A673 (cell line): ENCODE data around the gene ATG16L2. TPM values are rescaled to one million over a fixed set of nuclear protein-coding genes. Genes with fewer than 3 reads are reported as not detected.

Source experiments
- BruUV-seq: library from RNA; stranded (reverse); fragments of 400-500 nt; replicated peaks from 2 replicates; lab custom pipeline; 2021; lab: Mats Ljungman, UMichigan
- CTCF ChIA-PET: fragments of 300-600 bp; sonication (Branson Sonifier 250); formaldehyde crosslinking; loops from one replicate; lab custom pipeline; 2022; ENCODE audit warnings: antibody characterized with exemption; lab: Charles Lee
- POLR2A ChIA-PET: fragments of 300-600 bp; sonication (Branson Sonifier 250); formaldehyde crosslinking; loops from one replicate; lab custom pipeline; 2022; ENCODE audit warnings: antibody characterized with exemption; ENCODE audit not compliant: low non-redundant PET; lab: Charles Lee
- DNase-seq: peaks from one replicate; pipeline ENCODE4 v3.0.0-alpha.2; 2015; ENCODE audit warnings: low spot score
- H3K27ac ChIP-seq: fragments of 200-600 bp; sonication (generic); 2 replicates; pipeline ENCODE4 v1.5.1; 2016; ENCODE audit warnings: mixed run types, low read depth, mild to moderate bottlenecking, mixed read lengths, antibody characterized with exemption, low read length; ENCODE audit not compliant: poor library complexity, severe bottlenecking
- H3K27me3 ChIP-seq: fragments of 200-600 bp; sonication (generic); replicated peaks from 2 replicates; pipeline ENCODE4 v1.6.1; 2017; ENCODE audit warnings: mixed run types, low read depth, mild to moderate bottlenecking, mixed read lengths, antibody characterized with exemption, low read length; ENCODE audit not compliant: insufficient read depth, poor library complexity
- H3K36me3 ChIP-seq: fragments of 200-600 bp; sonication (generic); 2 replicates; pipeline ENCODE4 v1.6.1; 2016; ENCODE audit warnings: mixed run types, mild to moderate bottlenecking, mixed read lengths, antibody characterized with exemption, low read length; ENCODE audit not compliant: insufficient read depth, poor library complexity, severe bottlenecking
- H3K4me1 ChIP-seq: fragments of 200-600 bp; sonication (generic); 2 replicates; pipeline ENCODE4 v1.6.1; 2017; ENCODE audit warnings: mixed run types, mild to moderate bottlenecking, mixed read lengths, antibody characterized with exemption, low read length; ENCODE audit not compliant: insufficient read depth, poor library complexity, severe bottlenecking
- H3K4me3 ChIP-seq: fragments of 200-600 bp; sonication (generic); 2 replicates; pipeline ENCODE4 v1.5.1; 2016; ENCODE audit warnings: low read depth, mixed run types, mild to moderate bottlenecking, mixed read lengths, low read length; ENCODE audit not compliant: poor library complexity, severe bottlenecking
- H3K9me3 ChIP-seq: fragments of 200-600 bp; sonication (generic); 2 replicates; pipeline ENCODE4 v1.6.1; 2016; ENCODE audit warnings: mixed run types, low read depth, mild to moderate bottlenecking, mixed read lengths, antibody characterized with exemption, low read length; ENCODE audit not compliant: poor library complexity, severe bottlenecking
- EZH2 ChIP-seq: fragments of 200-600 bp; sonication (generic); IDR thresholded peaks from 2 replicates; pipeline ENCODE4 v1.6.1; 2017; ENCODE audit warnings: borderline replicate concordance, low read depth, mild to moderate bottlenecking, mixed read lengths, antibody characterized with exemption, low read length; ENCODE audit not compliant: poor library complexity, severe bottlenecking
- intact Hi-C: fragments of 100-400 bp; cut with micrococcal nuclease; formaldehyde crosslinking; loops from one replicate; pipeline ENCODE4 v1.10.0; 2022; ENCODE audit not compliant: unreplicated experiment
- total RNA-seq: library from RNA; stranded (reverse); gene quantifications from 2 replicates; pipeline ENCODE4 v1.2.3, GENCODE V29; 2021
- TF ChIP-seq, protein P1 (sequence below): fragments of 300-800, 200-600 bp; sonication (generic); conservative IDR thresholded peaks from 2 replicates; pipeline ENCODE4 v1.5.1; 2017; ENCODE audit warnings: low read depth, mild to moderate bottlenecking, antibody characterized with exemption, low read length, moderate library complexity, mixed read lengths

ATG16L2 gene
- total RNA-seq, 1 experiment from 2014 or later: 8.6 TPM

DNA sequence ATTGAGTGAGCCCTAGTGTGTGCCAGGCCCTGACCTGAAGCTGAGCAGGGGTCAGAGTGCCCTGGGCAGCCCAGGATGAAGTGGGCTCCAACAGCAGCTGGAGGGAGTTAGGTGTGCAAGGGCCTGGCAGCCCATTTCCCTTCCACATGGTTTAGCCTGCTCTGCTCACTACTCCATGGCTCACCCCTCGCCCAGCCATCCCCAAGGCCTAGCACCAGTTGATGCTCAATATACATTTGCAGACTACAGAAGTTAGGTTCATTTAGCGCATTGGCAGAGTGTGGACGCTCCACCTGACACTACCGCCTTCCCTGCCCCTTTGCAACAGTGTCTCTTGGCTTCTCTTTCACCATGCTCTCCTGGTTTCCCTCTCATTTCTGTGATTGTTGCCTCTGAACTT lies 3.8 kb downstream of the ATG16L2 start:
- POLR2A ChIA-PET: no interaction called here
- H3K36me3 ChIP-seq: no peaks in the 10 kb centered on the region
- H3K4me3 ChIP-seq: no peak overlapping the region
- intact Hi-C loops: no loop called here
- H3K4me1 ChIP-seq: peaks cover 14% of the 10 kb centered on the region
- H3K9me3 ChIP-seq: no peaks in the 10 kb centered on the region
- BruUV-seq: no TSS peak
- no peak for DNase-seq
- no peak for TF ChIP-seq EZH2
- TF ChIP-seq, protein P1, sequence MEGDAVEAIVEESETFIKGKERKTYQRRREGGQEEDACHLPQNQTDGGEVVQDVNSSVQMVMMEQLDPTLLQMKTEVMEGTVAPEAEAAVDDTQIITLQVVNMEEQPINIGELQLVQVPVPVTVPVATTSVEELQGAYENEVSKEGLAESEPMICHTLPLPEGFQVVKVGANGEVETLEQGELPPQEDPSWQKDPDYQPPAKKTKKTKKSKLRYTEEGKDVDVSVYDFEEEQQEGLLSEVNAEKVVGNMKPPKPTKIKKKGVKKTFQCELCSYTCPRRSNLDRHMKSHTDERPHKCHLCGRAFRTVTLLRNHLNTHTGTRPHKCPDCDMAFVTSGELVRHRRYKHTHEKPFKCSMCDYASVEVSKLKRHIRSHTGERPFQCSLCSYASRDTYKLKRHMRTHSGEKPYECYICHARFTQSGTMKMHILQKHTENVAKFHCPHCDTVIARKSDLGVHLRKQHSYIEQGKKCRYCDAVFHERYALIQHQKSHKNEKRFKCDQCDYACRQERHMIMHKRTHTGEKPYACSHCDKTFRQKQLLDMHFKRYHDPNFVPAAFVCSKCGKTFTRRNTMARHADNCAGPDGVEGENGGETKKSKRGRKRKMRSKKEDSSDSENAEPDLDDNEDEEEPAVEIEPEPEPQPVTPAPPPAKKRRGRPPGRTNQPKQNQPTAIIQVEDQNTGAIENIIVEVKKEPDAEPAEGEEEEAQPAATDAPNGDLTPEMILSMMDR: no peak
- H3K27me3 ChIP-seq: no peaks in the 10 kb centered on the region
- no peak overlapping the region for H3K27ac ChIP-seq
- CTCF ChIA-PET: no interaction called here

DNA sequence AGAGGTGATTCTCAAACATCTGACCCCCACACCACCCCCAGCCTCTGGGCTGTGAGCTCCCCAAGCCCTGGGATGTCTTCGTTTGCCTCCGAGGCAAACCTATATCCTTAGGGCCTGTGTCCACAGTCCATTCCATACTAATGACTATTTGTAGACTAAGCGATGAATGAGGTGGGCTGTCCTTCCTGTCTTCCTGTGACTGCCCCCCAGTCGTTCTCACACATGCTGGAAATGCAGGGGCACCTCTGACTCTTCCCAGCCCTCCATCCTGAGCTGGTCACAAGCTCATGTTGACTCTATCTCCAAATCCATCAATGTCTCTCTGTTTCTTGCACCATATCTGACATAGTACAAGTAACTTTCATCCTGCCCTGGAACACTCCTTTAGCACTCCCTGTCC lies 4.8 kb downstream of the ATG16L2 start:
- Histone ChIP-seq H3K4me3 (no peak overlapping the region), H3K27me3 (no peaks in the 10 kb centered on the region), H3K36me3 (no peaks in the 10 kb centered on the region), H3K9me3 (no peaks in the 10 kb centered on the region), H3K27ac (no peak overlapping the region), H3K4me1 (peaks cover 8% of the 10 kb centered on the region)
- ChIA-PET CTCF (interaction anchor here (0.9 kb wide), 1 partner anchor 25 kb away, joined by 3 read pairs; the partner anchor contains the start of gene STARD10), POLR2A (no interaction called here)
- DNase-seq: no peak
- intact Hi-C loops: no loop called here
- no peak for TF ChIP-seq EZH2
- TF ChIP-seq, protein P1: no peak
- BruUV-seq: no TSS peak

DNA sequence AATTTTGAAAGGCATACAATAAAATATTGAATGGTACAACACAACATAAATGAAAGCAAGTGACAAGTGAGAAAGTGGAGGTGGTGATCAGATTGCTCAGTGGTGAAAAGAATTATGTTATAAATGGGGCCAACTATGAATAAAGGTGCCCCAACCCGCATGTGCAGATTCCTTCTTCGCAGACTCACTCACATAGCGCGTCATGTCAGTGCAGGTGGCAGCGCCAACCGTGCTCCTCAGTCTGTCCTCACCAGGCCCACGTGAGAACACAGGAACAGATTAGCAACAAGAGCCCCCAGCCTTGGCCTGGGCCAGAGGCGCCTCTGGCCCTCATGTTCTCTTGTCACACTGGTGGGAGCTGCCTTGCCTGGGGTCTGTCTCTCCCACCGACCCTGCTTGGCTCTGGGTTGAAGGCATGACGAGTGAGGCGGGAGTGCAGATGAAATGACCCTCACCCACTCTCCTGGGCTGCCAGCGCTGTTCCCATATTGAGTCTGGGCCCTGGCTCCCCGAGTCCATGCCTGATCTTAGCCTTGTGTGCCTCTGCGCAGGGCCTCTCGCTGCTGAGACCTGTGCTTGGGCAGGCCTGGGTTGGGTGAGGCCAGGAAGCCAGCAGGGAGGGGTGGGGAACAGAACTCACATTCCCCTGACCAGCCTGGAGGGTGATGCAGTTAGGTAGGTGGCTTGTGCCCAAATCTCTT lies 6.4 kb downstream of the ATG16L2 start:
- TF ChIP-seq EZH2: no peak
- TF ChIP-seq, protein P1: no peak
- Histone ChIP-seq H3K27ac (no peak overlapping the region), H3K36me3 (no peaks in the 10 kb centered on the region), H3K27me3 (no peaks in the 10 kb centered on the region), H3K9me3 (no peaks in the 10 kb centered on the region), H3K4me1 (peaks cover 8% of the 10 kb centered on the region), H3K4me3 (no peak overlapping the region)
- BruUV-seq: no TSS peak
- CTCF ChIA-PET: interaction anchor here (0.6 kb wide), 1 partner anchor 99 kb away, joined by 3 read pairs; no protein-coding TSS in a partner anchor
- POLR2A ChIA-PET: no interaction called here
- DNase-seq: no peak
- intact Hi-C loops: no loop called here
